ENCODE measurements around the gene CIB2.
A peak's percentile ranks its signal among the peaks of the same experiment; 100 is the strongest.

CIB2 gene

GRCh38 chr15:78101423-78102105 lies 29.7 kb downstream of the CIB2 start:
- Mint-ChIP-seq H3K4me3 (no peak overlapping the region), H3K27ac (no peak overlapping the region), H3K9me3 (no peaks in the 10 kb centered on the region), H3K36me3 (ENCODE audit: low read depth) (no peaks in the 10 kb centered on the region), H3K27me3 (ENCODE audit: low read depth) (no peaks in the 10 kb centered on the region), H3K4me1 (peaks cover 8% of the 10 kb centered on the region)
- TF ChIP-seq CTCF (IDR thresholded peaks at IDR 0.05; ENCODE audit: unreplicated experiment in 3 of 3): no peak

- H3K4me3 Mint-ChIP-seq: no peak overlapping the region
- peaks cover 8% of the 10 kb centered on the region for H3K4me1 Mint-ChIP-seq
- no peaks in the 10 kb centered on the region for H3K27me3 Mint-ChIP-seq (ENCODE audit: low read depth)
- no peak overlapping the region for H3K27ac Mint-ChIP-seq
- no peak for TF ChIP-seq CTCF (IDR thresholded peaks at IDR 0.05; ENCODE audit: unreplicated experiment in 3 of 3)
- H3K36me3 Mint-ChIP-seq (ENCODE audit: low read depth): no peaks in the 10 kb centered on the region
- no peaks in the 10 kb centered on the region for H3K9me3 Mint-ChIP-seq
Measured at GRCh38 chr15:78100886-78101285, 30.4 kb downstream of the CIB2 start.

GRCh38 chr15:78098131-78098755 lies 33.0 kb downstream of the CIB2 start:
- Mint-ChIP-seq H3K36me3 (ENCODE audit: low read depth) (no peaks in the 10 kb centered on the region), H3K27me3 (ENCODE audit: low read depth) (no peaks in the 10 kb centered on the region), H3K4me3 (no peak overlapping the region), H3K9me3 (no peaks in the 10 kb centered on the region), H3K27ac (no peak overlapping the region), H3K4me1 (peaks cover 5% of the 10 kb centered on the region)
- TF ChIP-seq CTCF (IDR thresholded peaks at IDR 0.05; ENCODE audit: unreplicated experiment in 3 of 3): no peak

GRCh38 chr15:78097667-78098066 lies 33.6 kb downstream of the CIB2 start:
- Mint-ChIP-seq H3K36me3 (ENCODE audit: low read depth) (no peaks in the 10 kb centered on the region), H3K9me3 (no peaks in the 10 kb centered on the region), H3K4me3 (no peak overlapping the region), H3K4me1 (peaks cover 8% of the 10 kb centered on the region), H3K27ac (no peak overlapping the region), H3K27me3 (ENCODE audit: low read depth) (no peaks in the 10 kb centered on the region)
- TF ChIP-seq CTCF (IDR thresholded peaks at IDR 0.05; ENCODE audit: unreplicated experiment in 3 of 3): no peak

- H3K27ac Mint-ChIP-seq: peak overlapping the region in 2 of 3 experiments; percentile 49 to 50
- no peaks in the 10 kb centered on the region for H3K36me3 Mint-ChIP-seq (ENCODE audit: low read depth)
- no peak overlapping the region for H3K4me3 Mint-ChIP-seq
- H3K4me1 Mint-ChIP-seq: peaks cover 26% of the 10 kb centered on the region
- no peak for TF ChIP-seq CTCF (IDR thresholded peaks at IDR 0.05; ENCODE audit: unreplicated experiment in 3 of 3)
- H3K27me3 Mint-ChIP-seq (ENCODE audit: low read depth): no peaks in the 10 kb centered on the region
- H3K9me3 Mint-ChIP-seq: no peaks in the 10 kb centered on the region
Measured at GRCh38 chr15:78093242-78094020, 37.8 kb downstream of the CIB2 start.

All from nephron (organoid).